Type B pancreatic cell (in vitro differentiated cells): Measurements from ENCODE around the gene MTA1. TPM values are rescaled to one million over a fixed set of nuclear protein-coding genes. Genes with fewer than 3 reads are reported as not detected.

Source experiments
- DNase-seq: peaks from one replicate; pipeline ENCODE4 v3.0.0; 2021; ENCODE audit warnings: mixed read lengths; ENCODE audit not compliant: unreplicated experiment; ENCODE audit errors: extremely low spot score
- H3K27ac Mint-ChIP-seq: 2 replicates; pipeline ENCODE4 v1.8.0; 2021; ENCODE audit warnings: mild to moderate bottlenecking, mixed read lengths
- H3K27me3 Mint-ChIP-seq: 2 replicates; pipeline ENCODE4 v1.8.0; 2021; ENCODE audit warnings: mixed read lengths
- H3K36me3 Mint-ChIP-seq: 2 replicates; pipeline ENCODE4 v1.8.0; 2021; ENCODE audit warnings: mixed read lengths
- H3K4me1 Mint-ChIP-seq: one replicate; pipeline ENCODE4 v1.8.0; 2021; ENCODE audit warnings: mixed read lengths; ENCODE audit not compliant: unreplicated experiment
- H3K4me3 Mint-ChIP-seq: 2 replicates; pipeline ENCODE4 v1.8.0; 2021; ENCODE audit warnings: mild to moderate bottlenecking, mixed read lengths
- H3K9me3 Mint-ChIP-seq: 2 replicates; pipeline ENCODE4 v1.8.0; 2021; ENCODE audit warnings: mixed read lengths
- CTCF ChIP-seq: fragments of 200-600 bp; sonication (generic); conservative IDR thresholded peaks from 2 replicates; pipeline ENCODE4 v1.5.0; 2021; ENCODE audit warnings: antibody characterized with exemption, mild to moderate bottlenecking
- total RNA-seq: library from RNA; stranded (reverse); gene quantifications from 2 replicates; pipeline ENCODE4 v1.2.1, GENCODE V29; 2021; ENCODE audit warnings: low replicate concordance

The MTA1 gene
- total RNA-seq, 1 donor from 2014 or later: 194 TPM

GRCh38 chr14:105492971-105493871, 73.6 kb downstream of the MTA1 start:
- Mint-ChIP-seq H3K27me3 (peaks cover 3% of the 10 kb centered on the region), H3K9me3 (no peaks in the 10 kb centered on the region), H3K4me1 (peaks cover 5% of the 10 kb centered on the region), H3K4me3 (no peak overlapping the region), H3K36me3 (no peaks in the 10 kb centered on the region), H3K27ac (no peak overlapping the region)
- no peak for TF ChIP-seq CTCF
- DNase-seq: no peak

- no peak for TF ChIP-seq CTCF
- Mint-ChIP-seq H3K4me3 (no peak overlapping the region), H3K36me3 (no peaks in the 10 kb centered on the region), H3K4me1 (peaks cover 5% of the 10 kb centered on the region), H3K27me3 (peaks cover 3% of the 10 kb centered on the region), H3K27ac (no peak overlapping the region), H3K9me3 (no peaks in the 10 kb centered on the region)
- no peak for DNase-seq
Measured at GRCh38 chr14:105493921-105494605, 74.4 kb downstream of the MTA1 start.

- Mint-ChIP-seq H3K4me1 (peaks cover under 1% of the 10 kb centered on the region), H3K4me3 (no peak overlapping the region), H3K9me3 (no peaks in the 10 kb centered on the region), H3K36me3 (no peaks in the 10 kb centered on the region), H3K27ac (no peak overlapping the region), H3K27me3 (peaks cover 1% of the 10 kb centered on the region)
- TF ChIP-seq CTCF: no peak
- no peak for DNase-seq
Measured at GRCh38 chr14:105494606-105494929, 74.9 kb downstream of the MTA1 start.

- Mint-ChIP-seq H3K27me3 (no peaks in the 10 kb centered on the region), H3K4me1 (no peaks in the 10 kb centered on the region), H3K36me3 (no peaks in the 10 kb centered on the region), H3K4me3 (no peak overlapping the region), H3K9me3 (no peaks in the 10 kb centered on the region), H3K27ac (no peak overlapping the region)
- no peak for DNase-seq
- no peak for TF ChIP-seq CTCF
Measured at GRCh38 chr14:105495101-105495989, 75.7 kb downstream of the MTA1 start.

GRCh38 chr14:105495990-105496830, 76.6 kb downstream of the MTA1 start:
- Mint-ChIP-seq H3K36me3 (no peaks in the 10 kb centered on the region), H3K9me3 (no peaks in the 10 kb centered on the region), H3K4me1 (no peaks in the 10 kb centered on the region), H3K27ac (no peak overlapping the region), H3K27me3 (no peaks in the 10 kb centered on the region), H3K4me3 (no peak overlapping the region)
- TF ChIP-seq CTCF: no peak
- DNase-seq: no peak
